Activated B cell treated with CpG ODN at 0.5 μM for 24 hours (primary cell): Measurements from ENCODE around the gene TMIGD1. TPM values are rescaled to one million over a fixed set of nuclear protein-coding genes. Genes with fewer than 3 reads are reported as not detected.
"Not testable (repeated sequence)": the region's sequence is repeated elsewhere in the genome, so short reads cannot be mapped to it uniquely, and the experiment has no call there.

ENCODE experiments used
- ATAC-seq: fragments of 200-7000 bp; cut with Tn5 transposase; one replicate; pipeline ENCODE4 v1.10.0; 2021; ENCODE audit warnings: low read depth, mild to moderate bottlenecking, moderate library complexity
- CTCF ChIA-PET: fragments of 350-600 bp; sonication (Branson Sonifier 250); formaldehyde crosslinking; loops from one replicate; lab custom pipeline; 2021; ENCODE audit warnings: antibody characterized with exemption; lab: Charles Lee
- POLR2A ChIA-PET: fragments of 350-600 bp; sonication (Branson Sonifier 250); formaldehyde crosslinking; loops from one replicate; lab custom pipeline; 2021; ENCODE audit warnings: antibody characterized with exemption; lab: Charles Lee
- DNase-seq: peaks from one replicate; pipeline ENCODE4 v3.0.0; 2022
- H3K27ac Mint-ChIP-seq: one replicate; pipeline ENCODE4 v1.8.0; 2020; ENCODE audit warnings: mixed read lengths
- H3K27me3 Mint-ChIP-seq: one replicate; pipeline ENCODE4 v1.8.0; 2021; ENCODE audit warnings: mixed read lengths
- H3K36me3 Mint-ChIP-seq: one replicate; pipeline ENCODE4 v1.8.0; 2021; ENCODE audit warnings: low read depth, mixed read lengths
- H3K4me1 Mint-ChIP-seq: one replicate; pipeline ENCODE4 v1.8.0; 2021; ENCODE audit warnings: mixed read lengths
- H3K4me3 Mint-ChIP-seq: one replicate; pipeline ENCODE4 v1.8.0; 2020; ENCODE audit warnings: mild to moderate bottlenecking, mixed read lengths
- H3K9me3 Mint-ChIP-seq: one replicate; pipeline ENCODE4 v1.8.0; 2020; ENCODE audit warnings: mixed read lengths
- intact Hi-C: fragments of 100-400 bp; cut with micrococcal nuclease; formaldehyde crosslinking; loops from one replicate; pipeline ENCODE4 v1.15.1; 2024
- total RNA-seq: library from RNA; stranded (reverse); gene quantifications from 2 replicates; pipeline ENCODE4 v1.2.3, GENCODE V29; 2022
- TF ChIP-seq, protein P1 (sequence below): fragments of 200-600 bp; IDR thresholded peaks from one replicate; pipeline ENCODE4 v1.8.0; 2022; ENCODE audit warnings: antibody characterized with exemption, mild to moderate bottlenecking

TMIGD1 gene
- total RNA-seq, 1 donor from 2014 or later = not detected

- CTCF ChIA-PET = interaction anchor here (0.7 kb wide), 1 partner anchor 15 kb away, joined by 3 read pairs; no protein-coding TSS in a partner anchor
- H3K4me3 Mint-ChIP-seq = no peak overlapping the region
Observed at GRCh38 chr17:30351735-30352134, 17.9 kb upstream of the TMIGD1 start.

DNA sequence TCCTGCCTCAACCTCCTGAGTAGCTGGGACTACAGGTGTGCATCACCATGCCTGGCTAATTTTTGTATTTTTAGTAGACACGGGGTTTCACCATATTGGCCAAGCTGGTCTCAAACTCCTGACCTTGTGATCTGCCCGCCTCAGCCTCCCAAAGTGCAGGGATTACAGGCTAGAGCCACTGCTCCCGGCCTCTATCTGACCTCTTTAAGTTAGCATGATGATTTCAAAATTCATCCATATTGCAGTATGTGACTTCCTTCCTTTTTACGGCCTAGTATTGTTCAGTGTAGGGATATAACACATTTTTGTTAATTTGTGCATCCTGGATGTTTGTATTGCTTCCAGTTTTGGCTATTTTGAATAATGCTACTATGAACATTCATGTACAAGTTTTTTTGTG, 17.4 kb upstream of the TMIGD1 start:
- H3K4me3 Mint-ChIP-seq, H3K9me3 Mint-ChIP-seq, DNase-seq, POLR2A ChIA-PET, H3K27me3 Mint-ChIP-seq, ATAC-seq, H3K4me1 Mint-ChIP-seq, H3K27ac Mint-ChIP-seq, intact Hi-C loops, H3K36me3 Mint-ChIP-seq: not testable (repeated sequence)
- CTCF ChIA-PET = interaction anchor here (0.7 kb wide), 1 partner anchor 15 kb away, joined by 3 read pairs; no protein-coding TSS in a partner anchor

More at GRCh38 chr17:30351735-30352134, 17.9 kb upstream of the TMIGD1 start:
- POLR2A ChIA-PET = no interaction called here
- H3K27ac Mint-ChIP-seq = no peak overlapping the region
- DNase-seq = no peak
- H3K9me3 Mint-ChIP-seq = no peaks in the 10 kb centered on the region
- intact Hi-C loops = no loop called here
- TF ChIP-seq, protein P1, sequence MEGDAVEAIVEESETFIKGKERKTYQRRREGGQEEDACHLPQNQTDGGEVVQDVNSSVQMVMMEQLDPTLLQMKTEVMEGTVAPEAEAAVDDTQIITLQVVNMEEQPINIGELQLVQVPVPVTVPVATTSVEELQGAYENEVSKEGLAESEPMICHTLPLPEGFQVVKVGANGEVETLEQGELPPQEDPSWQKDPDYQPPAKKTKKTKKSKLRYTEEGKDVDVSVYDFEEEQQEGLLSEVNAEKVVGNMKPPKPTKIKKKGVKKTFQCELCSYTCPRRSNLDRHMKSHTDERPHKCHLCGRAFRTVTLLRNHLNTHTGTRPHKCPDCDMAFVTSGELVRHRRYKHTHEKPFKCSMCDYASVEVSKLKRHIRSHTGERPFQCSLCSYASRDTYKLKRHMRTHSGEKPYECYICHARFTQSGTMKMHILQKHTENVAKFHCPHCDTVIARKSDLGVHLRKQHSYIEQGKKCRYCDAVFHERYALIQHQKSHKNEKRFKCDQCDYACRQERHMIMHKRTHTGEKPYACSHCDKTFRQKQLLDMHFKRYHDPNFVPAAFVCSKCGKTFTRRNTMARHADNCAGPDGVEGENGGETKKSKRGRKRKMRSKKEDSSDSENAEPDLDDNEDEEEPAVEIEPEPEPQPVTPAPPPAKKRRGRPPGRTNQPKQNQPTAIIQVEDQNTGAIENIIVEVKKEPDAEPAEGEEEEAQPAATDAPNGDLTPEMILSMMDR = no peak
- H3K27me3 Mint-ChIP-seq = no peaks in the 10 kb centered on the region
- H3K4me1 Mint-ChIP-seq = no peaks in the 10 kb centered on the region
- ATAC-seq = no peak
- H3K36me3 Mint-ChIP-seq = no peaks in the 10 kb centered on the region

- no peaks in the 10 kb centered on the region for H3K4me1 Mint-ChIP-seq
- TF ChIP-seq, protein P1 = no peak
- ChIA-PET POLR2A (no interaction called here), CTCF (interaction anchor here (1.0 kb wide), 1 partner anchor 245 kb away, joined by 3 read pairs; no protein-coding TSS in a partner anchor)
- no peaks in the 10 kb centered on the region for H3K27me3 Mint-ChIP-seq
- intact Hi-C loops = no loop called here
- no peak overlapping the region for H3K4me3 Mint-ChIP-seq
- no peak for DNase-seq
- no peak overlapping the region for H3K27ac Mint-ChIP-seq
- ATAC-seq = no peak
- H3K9me3 Mint-ChIP-seq = no peaks in the 10 kb centered on the region
- H3K36me3 Mint-ChIP-seq = no peaks in the 10 kb centered on the region
Observed at GRCh38 chr17:30349252-30349651, 15.4 kb upstream of the TMIGD1 start.

- DNase-seq = no peak
- Mint-ChIP-seq H3K36me3 (no peaks in the 10 kb centered on the region), H3K9me3 (no peaks in the 10 kb centered on the region), H3K4me3 (no peak overlapping the region), H3K27me3 (no peaks in the 10 kb centered on the region), H3K4me1 (no peaks in the 10 kb centered on the region), H3K27ac (no peak overlapping the region)
- intact Hi-C loops = no loop called here
- POLR2A ChIA-PET = no interaction called here
- TF ChIP-seq, protein P1 = no peak
- no peak for ATAC-seq
- CTCF ChIA-PET = no interaction called here
Observed at GRCh38 chr17:30347488-30347887, 13.6 kb upstream of the TMIGD1 start.

DNA sequence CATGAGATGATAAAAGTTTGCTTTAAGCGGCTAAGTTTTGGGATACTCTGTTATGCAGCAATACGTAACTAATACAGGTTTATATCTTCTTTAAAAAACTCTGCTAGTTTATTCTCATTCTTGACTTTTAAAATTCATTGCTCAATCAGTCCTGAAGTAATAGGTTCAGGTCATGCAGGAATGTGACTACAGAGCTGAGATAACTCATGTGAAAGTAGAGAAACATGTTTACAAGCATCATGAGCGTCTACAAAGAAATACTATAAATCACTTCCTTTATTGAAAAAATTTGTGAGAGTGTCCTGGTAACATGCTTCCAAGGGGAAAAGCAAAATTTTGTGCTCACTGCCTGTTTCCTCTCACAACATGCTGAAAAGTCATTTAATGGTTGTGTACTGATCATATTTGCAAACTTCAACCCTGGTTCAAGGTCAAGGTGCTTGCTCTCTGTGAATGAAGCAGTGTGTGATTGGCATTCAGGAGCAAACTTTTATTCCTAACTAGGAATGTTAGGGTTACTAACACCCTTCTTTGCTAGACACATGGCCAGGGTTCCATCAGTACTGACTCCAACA, 12.5 kb upstream of the TMIGD1 start:
- intact Hi-C loops = no loop called here
- Mint-ChIP-seq H3K36me3 (no peaks in the 10 kb centered on the region), H3K9me3 (no peaks in the 10 kb centered on the region), H3K4me3 (no peak overlapping the region), H3K4me1 (no peaks in the 10 kb centered on the region), H3K27me3 (no peaks in the 10 kb centered on the region), H3K27ac (no peak overlapping the region)
- DNase-seq (no peak), ATAC-seq (no peak)
- POLR2A ChIA-PET = no interaction called here
- CTCF ChIA-PET = interaction anchor here (1.4 to 2.0 kb wide), 2 partner anchors 10 to 242 kb away, joined by 6 to 7 read pairs; no protein-coding TSS in a partner anchor
- TF ChIP-seq, protein P1 = no peak
